Measurements from ENCODE around the gene OR4X1.

The OR4X1 gene

DNA sequence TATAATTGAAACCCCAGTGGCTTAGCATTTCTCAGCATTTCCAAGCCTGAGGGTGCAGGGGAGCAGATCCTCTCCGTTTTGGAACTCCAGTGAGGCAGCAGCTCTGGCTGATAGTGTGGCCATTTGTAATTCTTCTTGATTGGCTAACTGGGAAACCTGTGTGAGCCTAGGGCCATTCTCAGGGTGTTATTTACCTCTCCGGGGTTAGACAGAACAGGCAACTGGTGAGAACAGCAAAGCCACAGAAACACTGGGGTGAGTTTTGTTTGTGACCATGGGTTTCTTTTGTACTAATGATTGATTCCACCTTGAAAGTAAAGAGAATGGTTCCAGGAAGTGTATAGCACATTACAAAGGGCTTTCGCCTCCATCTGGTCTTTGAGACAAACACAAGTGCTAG lies 21.2 kb upstream of the OR4X1 start:
- no peak overlapping the region for H3K4me3 ChIP-seq (ENCODE audit: low read depth, low read length)
- H3K79me2 ChIP-seq: no peaks in the 10 kb centered on the region
- H3K27ac ChIP-seq: no peak overlapping the region
- no peak overlapping the region for H3K9ac ChIP-seq
- no peaks in the 10 kb centered on the region for H3K27me3 ChIP-seq (ENCODE audit: control insufficient read depth, insufficient read depth, low read length)
- TF ChIP-seq, protein P1, sequence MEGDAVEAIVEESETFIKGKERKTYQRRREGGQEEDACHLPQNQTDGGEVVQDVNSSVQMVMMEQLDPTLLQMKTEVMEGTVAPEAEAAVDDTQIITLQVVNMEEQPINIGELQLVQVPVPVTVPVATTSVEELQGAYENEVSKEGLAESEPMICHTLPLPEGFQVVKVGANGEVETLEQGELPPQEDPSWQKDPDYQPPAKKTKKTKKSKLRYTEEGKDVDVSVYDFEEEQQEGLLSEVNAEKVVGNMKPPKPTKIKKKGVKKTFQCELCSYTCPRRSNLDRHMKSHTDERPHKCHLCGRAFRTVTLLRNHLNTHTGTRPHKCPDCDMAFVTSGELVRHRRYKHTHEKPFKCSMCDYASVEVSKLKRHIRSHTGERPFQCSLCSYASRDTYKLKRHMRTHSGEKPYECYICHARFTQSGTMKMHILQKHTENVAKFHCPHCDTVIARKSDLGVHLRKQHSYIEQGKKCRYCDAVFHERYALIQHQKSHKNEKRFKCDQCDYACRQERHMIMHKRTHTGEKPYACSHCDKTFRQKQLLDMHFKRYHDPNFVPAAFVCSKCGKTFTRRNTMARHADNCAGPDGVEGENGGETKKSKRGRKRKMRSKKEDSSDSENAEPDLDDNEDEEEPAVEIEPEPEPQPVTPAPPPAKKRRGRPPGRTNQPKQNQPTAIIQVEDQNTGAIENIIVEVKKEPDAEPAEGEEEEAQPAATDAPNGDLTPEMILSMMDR (IDR thresholded peaks at IDR 0.05): no peak
- H3K9me3 ChIP-seq (ENCODE audit: control insufficient read depth, low read length): no peaks in the 10 kb centered on the region
- no peak overlapping the region for H2AFZ ChIP-seq
- no peaks in the 10 kb centered on the region for H3K36me3 ChIP-seq (ENCODE audit: control insufficient read depth, insufficient read depth, low read length)
- H3K4me2 ChIP-seq (ENCODE audit: low read length): no peak overlapping the region
- H3K4me1 ChIP-seq: no peaks in the 10 kb centered on the region

DNA sequence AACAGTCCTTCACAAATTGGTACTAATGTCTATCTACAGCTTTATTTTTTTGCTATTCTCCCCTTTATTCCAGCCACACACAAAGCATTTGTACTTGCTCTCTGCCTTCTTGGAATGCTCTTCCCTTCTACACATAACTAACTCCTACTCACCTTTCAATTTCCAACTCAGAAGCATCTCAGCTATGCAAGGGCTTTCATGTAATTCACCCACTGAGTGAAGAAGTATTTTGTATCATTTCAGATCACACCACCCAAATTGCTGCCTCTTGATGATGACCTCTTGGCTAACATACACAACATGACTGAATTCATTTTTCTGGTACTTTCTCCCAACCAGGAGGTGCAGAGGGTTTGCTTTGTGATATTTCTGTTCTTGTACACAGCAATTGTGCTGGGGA lies 18.9 kb upstream of the OR4X1 start, which contains the start of gene OR4X2:
OR4X2 (plus strand) TSS at position 301 of the 400 bp plus-strand sequence; CDS start at position 301, 0 bp downstream.
- Histone ChIP-seq H3K4me2 (ENCODE audit: low read length) (no peak within 1 kb of the TSS), H3K27ac (no peak within 1 kb of the TSS), H3K4me1 (no peaks in the 10 kb centered on the region), H3K79me2 (no peaks in the 10 kb centered on the region), H3K9ac (no peak within 1 kb of the TSS), H3K9me3 (ENCODE audit: control insufficient read depth, low read length) (no peaks in the 10 kb centered on the region), H3K36me3 (ENCODE audit: control insufficient read depth, insufficient read depth, low read length) (no peaks in the 10 kb centered on the region), H2AFZ (no peak within 1 kb of the TSS), H3K27me3 (ENCODE audit: control insufficient read depth, insufficient read depth, low read length) (no peaks in the 10 kb centered on the region), H3K4me3 (ENCODE audit: low read depth, low read length) (no peak within 1 kb of the TSS)
- TF ChIP-seq, protein P1 (IDR thresholded peaks at IDR 0.05): no peak

DNA sequence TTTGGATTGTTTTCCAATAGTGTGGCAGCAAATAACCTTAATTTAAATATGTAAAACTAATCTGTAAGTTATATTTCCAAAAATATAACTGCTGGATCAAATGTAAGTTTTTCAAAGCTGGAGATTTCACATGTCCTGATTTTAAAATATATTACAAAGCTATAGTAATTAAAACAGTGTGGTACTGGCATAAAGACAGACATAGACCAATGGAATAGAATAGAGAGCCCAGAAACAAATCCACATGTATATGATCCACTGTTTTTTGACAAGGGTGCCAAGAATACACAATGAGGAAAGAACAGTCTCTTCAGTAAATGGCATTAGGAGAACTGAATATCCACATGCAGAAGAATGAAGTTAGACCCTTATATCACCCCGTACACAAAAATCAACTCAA lies 14.8 kb upstream of the OR4X1 start:
- Histone ChIP-seq H3K27me3 (ENCODE audit: control insufficient read depth, insufficient read depth, low read length) (no peaks in the 10 kb centered on the region), H3K9me3 (ENCODE audit: control insufficient read depth, low read length) (no peaks in the 10 kb centered on the region), H3K27ac (no peak overlapping the region), H3K4me1 (no peaks in the 10 kb centered on the region), H2AFZ (no peak overlapping the region), H3K4me2 (ENCODE audit: low read length) (no peak overlapping the region), H3K4me3 (ENCODE audit: low read depth, low read length) (no peak overlapping the region), H3K79me2 (no peaks in the 10 kb centered on the region), H3K9ac (no peak overlapping the region), H3K36me3 (ENCODE audit: control insufficient read depth, insufficient read depth, low read length) (no peaks in the 10 kb centered on the region)
- TF ChIP-seq, protein P1 (IDR thresholded peaks at IDR 0.05): no peak

DNA sequence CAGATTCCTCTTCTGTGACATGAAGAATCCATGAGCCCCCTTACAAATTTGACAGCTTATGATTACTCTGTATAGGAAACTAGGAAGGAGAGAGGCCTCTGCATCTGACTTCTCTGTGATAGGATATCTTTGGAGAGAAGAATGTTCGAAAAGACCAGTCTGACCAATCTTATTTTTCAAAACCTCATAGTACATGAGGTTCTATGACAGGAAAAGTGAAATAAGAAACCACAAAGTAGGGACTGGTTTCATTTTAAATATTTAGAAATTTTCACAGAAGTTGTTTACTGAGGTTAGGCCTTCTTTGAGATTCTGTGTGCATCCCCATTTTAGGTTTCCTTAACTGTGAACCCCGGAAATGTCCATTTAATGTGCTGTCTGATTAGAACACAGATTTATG lies 2.1 kb upstream of the OR4X1 start:
- Histone ChIP-seq H3K4me2 (ENCODE audit: low read length) (no peak overlapping the region), H3K27me3 (ENCODE audit: control insufficient read depth, insufficient read depth, low read length) (no peaks in the 10 kb centered on the region), H3K9ac (no peak overlapping the region), H2AFZ (no peak overlapping the region), H3K4me3 (ENCODE audit: low read depth, low read length) (no peak overlapping the region), H3K4me1 (no peaks in the 10 kb centered on the region), H3K79me2 (no peaks in the 10 kb centered on the region), H3K9me3 (ENCODE audit: control insufficient read depth, low read length) (no peaks in the 10 kb centered on the region), H3K27ac (no peak overlapping the region), H3K36me3 (ENCODE audit: control insufficient read depth, insufficient read depth, low read length) (no peaks in the 10 kb centered on the region)
- TF ChIP-seq, protein P1 (IDR thresholded peaks at IDR 0.05): no peak

DNA sequence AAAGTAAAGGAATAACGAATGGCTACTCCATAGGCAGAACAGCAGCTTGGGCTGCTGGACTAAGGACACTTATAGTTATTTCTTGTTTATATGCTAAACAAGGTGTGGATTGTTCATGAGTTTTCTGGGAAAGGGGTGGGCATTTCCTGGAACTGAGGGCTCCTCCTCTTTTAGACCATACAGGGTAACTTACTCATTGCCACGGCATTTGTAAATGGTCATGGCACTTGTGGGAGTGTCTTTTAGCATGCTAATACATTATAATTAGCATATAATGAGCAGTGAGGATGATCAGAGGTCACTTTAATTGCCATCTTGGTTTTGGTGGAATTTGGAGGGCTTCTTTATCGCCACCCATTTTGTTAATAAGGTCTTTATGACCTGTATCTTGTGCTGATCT lies 7.0 kb downstream of the OR4X1 start:
- no peak overlapping the region for H3K27ac ChIP-seq
- H3K27me3 ChIP-seq (ENCODE audit: control insufficient read depth, insufficient read depth, low read length): no peaks in the 10 kb centered on the region
- H3K36me3 ChIP-seq (ENCODE audit: control insufficient read depth, insufficient read depth, low read length): no peaks in the 10 kb centered on the region
- no peaks in the 10 kb centered on the region for H3K79me2 ChIP-seq
- no peak overlapping the region for H3K9ac ChIP-seq
- TF ChIP-seq, protein P1 (IDR thresholded peaks at IDR 0.05): no peak
- no peaks in the 10 kb centered on the region for H3K4me1 ChIP-seq
- no peak overlapping the region for H2AFZ ChIP-seq
- H3K4me2 ChIP-seq (ENCODE audit: low read length): no peak overlapping the region
- no peak overlapping the region for H3K4me3 ChIP-seq (ENCODE audit: low read depth, low read length)
- no peaks in the 10 kb centered on the region for H3K9me3 ChIP-seq (ENCODE audit: control insufficient read depth, low read length)

Data from parathyroid adenoma (tissue), 2 donors.